ENCODE data around the gene DNM3.

DNA sequence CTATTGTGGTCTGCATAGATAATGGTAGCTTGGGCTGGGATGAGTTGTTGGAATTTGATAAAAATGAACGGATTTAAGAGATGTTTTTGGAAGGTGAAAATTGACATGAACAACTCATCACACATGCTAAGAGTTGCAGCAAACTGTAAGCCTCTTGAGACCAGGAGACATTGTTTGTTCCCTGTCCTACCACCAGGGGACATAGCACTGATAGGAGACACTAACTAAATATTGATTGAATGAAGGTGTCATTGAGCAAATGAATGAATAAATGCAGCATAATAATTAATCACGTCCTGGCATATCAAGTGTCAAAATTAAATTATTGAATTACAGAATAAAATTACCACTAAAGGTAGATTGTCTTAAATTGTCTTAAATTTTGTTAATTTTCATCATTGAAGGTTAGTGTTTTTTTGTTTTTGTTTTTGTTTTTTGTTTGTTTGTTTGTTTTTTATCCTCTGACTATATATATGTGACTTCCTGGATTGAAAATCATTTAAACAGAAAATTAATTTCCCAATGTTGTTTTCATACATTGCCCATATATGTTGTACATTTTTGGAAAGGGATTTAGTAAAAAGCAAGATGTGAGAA lies 293.9 kb downstream of the DNM3 start:
- no peak for TF ChIP-seq EP300 (IDR thresholded peaks at IDR 0.05)
- TF ChIP-seq, protein P1, sequence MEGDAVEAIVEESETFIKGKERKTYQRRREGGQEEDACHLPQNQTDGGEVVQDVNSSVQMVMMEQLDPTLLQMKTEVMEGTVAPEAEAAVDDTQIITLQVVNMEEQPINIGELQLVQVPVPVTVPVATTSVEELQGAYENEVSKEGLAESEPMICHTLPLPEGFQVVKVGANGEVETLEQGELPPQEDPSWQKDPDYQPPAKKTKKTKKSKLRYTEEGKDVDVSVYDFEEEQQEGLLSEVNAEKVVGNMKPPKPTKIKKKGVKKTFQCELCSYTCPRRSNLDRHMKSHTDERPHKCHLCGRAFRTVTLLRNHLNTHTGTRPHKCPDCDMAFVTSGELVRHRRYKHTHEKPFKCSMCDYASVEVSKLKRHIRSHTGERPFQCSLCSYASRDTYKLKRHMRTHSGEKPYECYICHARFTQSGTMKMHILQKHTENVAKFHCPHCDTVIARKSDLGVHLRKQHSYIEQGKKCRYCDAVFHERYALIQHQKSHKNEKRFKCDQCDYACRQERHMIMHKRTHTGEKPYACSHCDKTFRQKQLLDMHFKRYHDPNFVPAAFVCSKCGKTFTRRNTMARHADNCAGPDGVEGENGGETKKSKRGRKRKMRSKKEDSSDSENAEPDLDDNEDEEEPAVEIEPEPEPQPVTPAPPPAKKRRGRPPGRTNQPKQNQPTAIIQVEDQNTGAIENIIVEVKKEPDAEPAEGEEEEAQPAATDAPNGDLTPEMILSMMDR (IDR thresholded peaks at IDR 0.05): peak in 5 of 6 experiments; percentile 18 to 53 (median 49)
